Measurements from ENCODE around the gene FSTL4. TPM values are rescaled to one million over a fixed set of nuclear protein-coding genes. Genes with fewer than 3 reads are reported as not detected.

The FSTL4 gene
- total and polyA plus RNA-seq, 2 donors (not counting 1 experiment from before 2014, with no cell fraction given) = 0.31 to 6.7 TPM

DNA sequence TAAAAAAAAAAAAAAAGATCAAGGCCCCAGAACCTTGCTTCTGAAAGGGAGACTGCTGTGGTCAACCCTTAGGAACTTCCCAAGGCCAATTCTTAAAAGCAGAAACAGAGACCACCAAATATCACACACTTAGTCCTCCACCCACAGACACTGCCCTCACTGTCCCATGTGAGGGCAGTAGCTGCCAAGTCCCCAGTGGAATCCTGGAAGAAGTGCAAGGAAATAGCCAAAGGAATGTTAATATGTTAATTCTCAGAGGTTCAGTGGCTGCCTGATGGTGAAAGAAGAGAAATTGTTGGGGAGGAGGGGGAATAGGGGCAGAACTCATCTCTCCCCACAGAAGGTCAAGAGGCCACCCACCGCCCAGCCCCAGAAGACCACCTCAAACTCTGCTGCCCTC is 23.1 kb downstream of the FSTL4 start:
- Mint-ChIP-seq H3K27me3 (peaks cover 5% of the 10 kb centered on the region), H3K4me3 (no peak overlapping the region), H3K27ac (no peak overlapping the region), H3K4me1 (no peaks in the 10 kb centered on the region), H3K9me3 (ENCODE audit: insufficient read depth) (no peaks in the 10 kb centered on the region)
- no peak for DNase-seq
- Histone ChIP-seq H3K79me2 (ENCODE audit: control insufficient read depth, insufficient read depth, low read length) (no peaks in the 10 kb centered on the region), H3K4me2 (replicated peaks; ENCODE audit: low read depth, low read length, poor library complexity, severe bottlenecking) (no peak overlapping the region), H3K9ac (ENCODE audit: low read length) (no peak overlapping the region), H3K27me3 (replicated peaks in 1 of 4; ENCODE audit: control extremely low read depth in 1 of 4, control insufficient read depth in 3 of 4, insufficient read depth in 4 of 4, low read length in 3 of 4) (no peaks in the 10 kb centered on the region), H3K27ac (ENCODE audit: low read length in 2 of 2) (no peak overlapping the region), H4K20me1 (ENCODE audit: control insufficient read depth, insufficient read depth, low read length, poor library complexity, severe bottlenecking) (no peaks in the 10 kb centered on the region), H2AFZ (ENCODE audit: insufficient read depth, low read depth, low read length, poor library complexity, severe bottlenecking) (no peak overlapping the region), H3K36me3 (replicated peaks in 1 of 2; ENCODE audit: control extremely low read depth in 1 of 2, control insufficient read depth in 1 of 2, extremely low read depth in 1 of 2, insufficient read depth in 2 of 2, low read length in 1 of 2) (no peaks in the 10 kb centered on the region), H3K4me3 (ENCODE audit: control extremely low read depth in 1 of 5, extremely low read depth in 1 of 5, insufficient read depth in 1 of 5, low read depth in 2 of 5, low read length in 4 of 5) (no peak overlapping the region), H3K9me3 (ENCODE audit: control extremely low read depth in 1 of 3, control insufficient read depth in 2 of 3, insufficient read depth in 1 of 3, low read length in 2 of 3) (no peaks in the 10 kb centered on the region), H3K4me1 (ENCODE audit: control insufficient read depth in 2 of 2, insufficient read depth in 2 of 2, low read length in 2 of 2) (no peaks in the 10 kb centered on the region)
- TF ChIP-seq EZH2 (IDR thresholded peaks at IDR 0.05; ENCODE audit: borderline replicate concordance, insufficient read depth, low read depth, low read length, poor library complexity, severe bottlenecking) (no peak), CTCF (IDR thresholded peaks at IDR 0.05) (no peak)
- WGBS (ENCODE audit: insufficient coverage) = no CpG with 5 or more reads among the region's 1 CpG
- ChIA-PET CTCF (no interaction called here), POLR2A (no interaction called here)
- intact Hi-C loops (cut with micrococcal nuclease) = no loop called here
- no peak for ATAC-seq (ENCODE audit: low read depth)

- Histone ChIP-seq H3K36me3 (replicated peaks in 1 of 2; ENCODE audit: control extremely low read depth in 1 of 2, control insufficient read depth in 1 of 2, extremely low read depth in 1 of 2, insufficient read depth in 2 of 2, low read length in 1 of 2) (no peaks in the 10 kb centered on the region), H3K4me2 (replicated peaks; ENCODE audit: low read depth, low read length, poor library complexity, severe bottlenecking) (no peak overlapping the region), H3K27ac (ENCODE audit: low read length in 2 of 2) (no peak overlapping the region), H3K27me3 (replicated peaks in 1 of 4; ENCODE audit: control extremely low read depth in 1 of 4, control insufficient read depth in 3 of 4, insufficient read depth in 4 of 4, low read length in 3 of 4) (peaks cover 0 to 23% (median 0%) of the 10 kb centered on the region in 4 experiments), H3K9me3 (ENCODE audit: control extremely low read depth in 1 of 3, control insufficient read depth in 2 of 3, insufficient read depth in 1 of 3, low read length in 2 of 3) (peaks cover 0 to 5% (median 0%) of the 10 kb centered on the region in 3 donors), H3K79me2 (ENCODE audit: control insufficient read depth, insufficient read depth, low read length) (no peaks in the 10 kb centered on the region), H4K20me1 (ENCODE audit: control insufficient read depth, insufficient read depth, low read length, poor library complexity, severe bottlenecking) (no peaks in the 10 kb centered on the region), H3K4me1 (ENCODE audit: control insufficient read depth in 2 of 2, insufficient read depth in 2 of 2, low read length in 2 of 2) (no peaks in the 10 kb centered on the region), H3K4me3 (ENCODE audit: control extremely low read depth in 1 of 5, extremely low read depth in 1 of 5, insufficient read depth in 1 of 5, low read depth in 2 of 5, low read length in 4 of 5) (no peak overlapping the region), H2AFZ (ENCODE audit: insufficient read depth, low read depth, low read length, poor library complexity, severe bottlenecking) (no peak overlapping the region), H3K9ac (ENCODE audit: low read length) (no peak overlapping the region)
- TF ChIP-seq EZH2 (IDR thresholded peaks at IDR 0.05; ENCODE audit: borderline replicate concordance, insufficient read depth, low read depth, low read length, poor library complexity, severe bottlenecking) (no peak), CTCF (IDR thresholded peaks at IDR 0.05) (no peak)
- ChIA-PET CTCF (no interaction called here), POLR2A (no interaction called here)
- Mint-ChIP-seq H3K27ac (no peak overlapping the region), H3K27me3 (peaks cover 25% of the 10 kb centered on the region), H3K9me3 (ENCODE audit: insufficient read depth) (no peaks in the 10 kb centered on the region), H3K4me3 (no peak overlapping the region), H3K4me1 (no peaks in the 10 kb centered on the region)
- WGBS (ENCODE audit: insufficient coverage) = 64% methylated on average over 1 of the region's 7 CpGs
- intact Hi-C loops (cut with micrococcal nuclease) = no loop called here
- DNase-seq (no peak), ATAC-seq (ENCODE audit: low read depth) (no peak)
These were observed 29.4 kb downstream of the FSTL4 start for GRCh38 chr5:133582971-133583370.

All from B cell (primary cell).